HG03565 (cell line): Measurements from ENCODE around the gene DCXR.
A peak's percentile ranks its signal among the peaks of the same experiment; 100 is the strongest.

Experiments used
- ATAC-seq: cut with Tn5 transposase; IDR thresholded peaks from one replicate; pipeline ENCODE4 v1.9.1; 2021; ENCODE audit warnings: mild to moderate bottlenecking, moderate library complexity; ENCODE audit not compliant: unreplicated experiment

DCXR gene

DNA sequence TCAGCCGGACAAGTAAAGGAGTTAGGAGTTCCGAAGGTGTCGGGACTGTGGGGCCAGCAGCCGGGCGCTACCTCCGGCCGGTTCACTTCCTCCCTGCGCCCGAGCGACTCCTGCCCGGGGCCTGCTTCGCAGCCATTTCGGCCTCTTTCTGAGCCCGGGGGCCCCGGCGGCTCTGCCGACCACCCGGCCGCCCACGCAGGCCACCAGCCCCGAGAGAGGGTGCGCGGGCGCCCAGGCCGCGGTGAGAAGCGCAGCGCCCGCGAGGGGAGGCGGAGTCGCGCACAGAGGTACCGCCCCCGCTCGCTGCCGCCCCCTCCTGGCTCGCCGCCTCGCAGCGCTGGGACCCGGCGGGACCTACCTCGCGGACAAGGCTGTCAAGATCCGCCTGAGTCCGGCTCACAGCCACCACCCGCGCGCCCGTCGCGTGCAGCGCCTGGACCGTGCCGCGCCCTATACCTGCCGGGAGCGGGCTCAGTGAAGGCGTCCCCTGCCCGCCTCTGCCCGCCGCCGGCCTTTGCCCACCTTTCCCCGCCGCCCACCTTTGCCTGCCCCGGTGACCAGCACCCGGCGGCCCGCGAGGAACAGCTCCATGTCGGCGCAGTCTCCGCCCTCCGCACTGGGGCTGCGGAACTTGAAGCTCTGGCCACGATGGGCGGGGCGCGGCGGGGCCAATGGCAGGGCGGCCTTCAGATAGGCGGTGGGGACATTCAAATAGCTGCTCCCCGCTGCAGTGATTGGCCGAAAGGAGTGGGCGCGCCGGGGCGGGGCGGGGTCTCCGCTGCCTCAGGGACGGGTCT is at the start of gene DCXR:
Gene DCXR, minus strand, starts transcription at position 606 of the 797 bp plus-strand sequence. Its CDS starts 15 bp downstream, at position 591.
- peak; percentile 75 for ATAC-seq

DNA sequence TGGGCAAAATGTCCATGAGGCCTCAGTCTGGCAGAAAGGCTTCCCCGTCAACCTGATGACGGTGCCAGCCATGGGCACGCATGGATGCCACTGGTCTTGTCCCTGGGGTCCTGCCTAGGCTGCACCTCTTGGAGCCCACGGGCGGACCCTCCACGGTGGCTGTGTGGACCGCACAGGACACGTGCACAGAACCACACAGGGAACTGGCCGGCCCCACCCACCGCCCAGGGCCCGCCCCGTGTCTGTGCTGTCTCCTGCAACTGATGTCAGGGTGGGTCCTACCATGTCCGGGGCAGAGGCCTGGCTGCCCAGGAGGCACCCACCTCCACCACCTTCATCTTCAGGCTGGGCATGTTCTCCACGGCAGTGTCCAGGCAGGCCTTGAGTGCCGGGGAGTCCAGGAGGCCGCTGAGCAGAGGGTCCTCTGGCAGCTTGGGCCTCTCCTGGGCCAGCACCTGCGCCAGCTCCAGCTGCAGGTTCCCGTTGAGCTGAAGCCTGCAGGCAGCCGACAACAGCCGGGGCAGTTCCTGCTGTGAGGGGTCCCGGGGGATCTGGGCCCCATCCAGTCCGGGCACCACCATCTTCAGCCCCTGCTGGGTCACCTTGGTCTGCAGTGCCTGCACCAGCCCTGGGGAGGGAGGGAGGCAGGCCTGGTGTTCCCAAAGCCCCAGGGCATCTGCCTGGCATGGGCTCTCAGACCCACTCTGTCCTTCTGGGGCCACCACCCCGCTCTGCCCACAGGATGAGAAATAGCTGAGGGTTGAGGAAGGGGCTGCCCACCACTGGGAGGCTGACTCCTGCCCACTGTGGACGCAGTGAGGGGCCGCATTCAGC is 48.7 kb upstream of the DCXR start:
- no peak for ATAC-seq

DNA sequence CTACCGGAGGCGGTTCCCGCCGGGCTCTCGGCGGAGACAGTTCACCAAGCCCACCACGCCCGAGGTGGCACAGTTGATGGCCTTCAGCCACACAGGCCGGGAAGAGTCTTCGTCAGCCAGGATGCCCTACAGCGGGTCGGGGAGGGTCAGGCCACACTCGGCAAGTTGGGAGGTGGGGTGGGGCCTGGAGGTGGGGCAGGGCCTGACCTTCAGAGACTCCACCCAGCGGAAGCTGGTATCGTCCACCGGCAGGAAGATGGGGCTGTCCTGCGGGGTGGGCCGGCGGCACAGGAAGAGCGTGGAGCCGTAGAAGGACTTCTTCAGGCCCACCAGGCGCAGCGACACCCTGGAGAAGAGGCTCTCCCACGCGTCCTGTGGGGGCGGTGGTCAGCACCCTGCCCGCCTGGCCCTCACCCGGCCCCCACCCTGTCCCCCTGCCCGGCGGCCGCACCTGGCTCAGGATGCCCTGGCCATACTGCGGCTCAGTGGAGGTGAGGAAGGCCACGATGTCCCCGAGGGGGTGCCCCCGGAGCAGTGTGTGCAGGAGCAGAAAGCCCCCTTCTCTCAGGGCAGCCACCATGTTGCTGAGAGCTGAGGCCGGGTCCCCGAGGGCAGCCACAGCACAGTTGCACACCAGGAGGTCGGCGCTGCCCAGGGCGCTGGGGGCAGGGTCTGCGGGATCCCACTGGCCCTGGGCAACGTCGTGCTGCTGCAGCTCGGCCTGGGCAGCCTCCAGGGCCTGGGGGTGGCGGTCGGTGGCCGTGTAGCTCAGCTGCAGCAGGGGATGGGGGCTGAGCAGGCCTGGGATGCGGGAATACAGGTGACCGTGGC is 47.7 kb upstream of the DCXR start:
- no peak for ATAC-seq

DNA sequence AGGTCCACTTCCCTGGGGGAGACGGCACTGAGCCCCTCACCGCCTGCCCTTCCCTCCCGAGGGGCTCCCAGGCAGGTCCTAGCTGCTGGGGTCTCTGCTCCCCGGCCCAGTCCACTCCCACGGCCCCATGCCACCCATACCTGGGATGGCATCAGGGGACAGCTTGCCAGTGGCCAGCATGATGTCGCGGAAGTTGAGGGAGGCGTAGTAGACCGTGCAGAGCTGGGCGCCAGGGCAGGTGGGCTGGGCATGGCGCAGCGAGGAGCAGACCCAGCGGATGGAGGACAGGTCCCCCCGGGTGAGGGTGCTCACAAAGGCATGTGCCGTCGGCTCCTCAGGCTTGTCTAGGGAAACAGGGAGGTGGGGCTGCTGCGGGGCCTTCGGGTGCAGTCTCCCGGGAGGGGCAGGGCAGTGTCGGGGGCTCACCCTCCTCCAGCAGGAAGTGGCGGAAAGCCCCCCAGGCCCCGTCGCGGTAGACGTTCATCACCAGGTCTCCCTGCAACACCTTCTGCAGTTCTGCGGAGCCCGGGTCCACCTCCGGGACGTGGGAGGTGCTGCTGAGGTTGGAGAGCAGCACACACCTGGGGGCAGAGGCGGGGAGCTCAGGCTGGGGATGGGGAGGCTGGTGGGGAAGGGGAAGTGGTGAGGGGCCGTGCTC is 47.0 kb upstream of the DCXR start:
- no peak for ATAC-seq

DNA sequence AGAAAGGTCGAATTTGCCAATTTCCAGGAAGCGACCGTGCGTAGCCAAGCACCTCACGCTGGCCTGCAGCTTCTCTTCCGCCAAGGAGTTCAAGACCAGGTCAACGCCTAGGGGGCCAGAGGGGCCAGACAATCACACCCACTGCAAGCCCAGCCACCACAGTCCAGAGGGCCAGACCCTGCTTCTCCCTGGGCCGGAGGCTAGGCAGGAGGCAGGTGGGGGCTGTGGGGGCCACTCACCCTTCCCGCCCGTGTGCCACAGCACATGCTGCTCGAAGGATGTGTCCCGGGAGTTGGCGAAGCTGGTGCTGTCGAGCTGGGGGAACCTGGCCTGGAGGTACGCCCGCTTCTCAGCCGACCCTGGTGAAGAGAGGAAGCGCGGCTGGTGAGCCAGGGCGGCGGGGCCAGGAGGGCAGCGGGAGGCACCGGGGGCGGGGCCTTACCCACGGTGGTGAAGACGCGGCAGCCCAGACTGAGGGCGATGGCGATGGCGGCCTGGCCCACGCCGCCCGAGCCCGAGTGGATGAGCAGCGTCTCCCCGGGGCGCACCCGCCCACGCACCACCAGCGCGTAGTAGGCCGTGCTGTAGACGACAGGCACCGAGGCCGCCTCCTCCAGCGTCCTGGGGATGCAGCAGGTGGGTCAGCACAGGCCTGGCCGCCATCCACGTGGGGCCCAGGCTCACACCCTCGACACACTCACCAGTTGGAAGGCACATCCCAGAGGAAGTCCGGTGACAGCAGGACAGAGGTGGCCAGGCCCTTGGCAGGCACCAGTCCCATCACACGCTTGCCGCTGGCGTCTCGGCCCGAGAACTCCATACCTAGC is 46.2 kb upstream of the DCXR start:
- no peak for ATAC-seq

DNA sequence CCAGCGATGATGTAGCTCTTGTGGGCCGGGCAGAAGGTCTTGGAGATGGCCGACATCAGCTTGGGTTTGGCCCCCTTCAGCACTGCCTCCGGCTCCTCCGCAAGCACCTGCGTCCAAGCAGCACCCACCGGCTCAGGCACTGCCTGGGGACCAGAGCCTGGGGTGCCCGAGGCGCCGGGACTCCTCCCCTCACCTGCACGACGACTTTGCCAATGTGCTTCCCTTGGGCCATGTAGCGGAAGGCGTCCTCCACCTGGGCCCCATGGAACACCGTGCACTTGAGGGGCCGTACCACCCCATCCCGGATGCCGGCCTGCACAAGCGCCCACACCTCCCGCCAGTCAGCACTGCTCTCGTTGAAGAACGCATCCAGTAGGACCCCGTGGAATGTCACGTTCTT is 45.5 kb upstream of the DCXR start:
- ATAC-seq: no peak

DNA sequence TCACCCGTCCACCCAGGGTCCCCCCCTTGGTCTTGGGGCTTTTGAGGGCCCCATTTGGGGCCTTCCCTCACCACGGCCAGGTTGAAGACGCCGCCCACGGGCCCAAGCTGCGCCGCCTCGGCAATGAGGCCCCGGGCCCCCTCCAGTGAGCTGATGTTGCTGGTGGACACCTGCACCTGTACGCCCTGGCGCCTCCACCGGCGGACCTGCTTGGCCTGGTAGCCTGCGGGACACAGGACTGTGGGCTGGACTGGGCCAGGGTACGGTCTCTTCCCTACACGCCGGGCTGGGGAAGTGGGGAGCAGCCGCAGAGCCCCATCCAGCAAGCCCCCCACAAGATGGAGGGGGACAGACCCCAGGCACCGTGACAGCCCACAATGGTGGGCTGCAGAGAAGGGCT is 45.0 kb upstream of the DCXR start:
- no peak for ATAC-seq

DNA sequence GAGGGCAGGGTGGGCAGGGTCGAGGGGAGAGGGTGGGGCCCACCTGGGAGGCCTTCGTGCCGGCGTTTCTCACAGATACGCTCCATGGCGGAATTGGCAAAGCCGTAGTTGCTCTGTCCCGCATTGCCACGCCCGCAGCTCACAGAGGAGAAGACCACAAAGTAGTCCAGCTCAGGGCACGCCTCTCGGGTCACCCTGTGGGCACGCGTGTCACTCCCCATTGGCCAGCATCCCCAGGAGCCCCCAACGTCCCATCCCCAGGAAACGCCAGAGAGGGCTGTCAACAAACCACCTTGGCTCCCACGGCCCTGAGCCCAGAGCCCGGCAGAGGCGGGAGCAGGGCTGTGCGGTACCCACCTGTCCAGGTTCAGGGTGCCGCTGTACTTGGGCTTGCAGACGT is 44.5 kb upstream of the DCXR start:
- no peak for ATAC-seq

DNA sequence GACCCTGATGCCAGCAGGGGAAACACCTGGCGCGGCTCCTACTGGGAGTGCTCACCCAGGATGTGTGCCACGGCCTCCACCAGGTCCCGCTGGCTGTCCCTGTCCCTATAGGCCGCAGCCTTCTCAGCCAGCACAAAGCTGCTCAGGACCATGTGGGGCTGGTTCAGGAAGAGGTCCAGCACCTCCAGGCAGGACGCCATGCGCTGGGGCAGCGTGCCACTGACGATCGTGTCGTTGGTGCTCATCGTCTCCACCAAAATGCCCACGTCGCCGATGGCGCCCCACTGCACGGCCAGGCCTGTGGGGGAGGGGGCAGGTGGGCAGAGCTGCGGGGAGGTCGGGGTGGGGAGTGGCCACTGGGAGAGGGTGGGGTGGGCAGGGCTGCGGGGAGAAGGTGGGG is 44.0 kb upstream of the DCXR start:
- ATAC-seq: no peak

DNA sequence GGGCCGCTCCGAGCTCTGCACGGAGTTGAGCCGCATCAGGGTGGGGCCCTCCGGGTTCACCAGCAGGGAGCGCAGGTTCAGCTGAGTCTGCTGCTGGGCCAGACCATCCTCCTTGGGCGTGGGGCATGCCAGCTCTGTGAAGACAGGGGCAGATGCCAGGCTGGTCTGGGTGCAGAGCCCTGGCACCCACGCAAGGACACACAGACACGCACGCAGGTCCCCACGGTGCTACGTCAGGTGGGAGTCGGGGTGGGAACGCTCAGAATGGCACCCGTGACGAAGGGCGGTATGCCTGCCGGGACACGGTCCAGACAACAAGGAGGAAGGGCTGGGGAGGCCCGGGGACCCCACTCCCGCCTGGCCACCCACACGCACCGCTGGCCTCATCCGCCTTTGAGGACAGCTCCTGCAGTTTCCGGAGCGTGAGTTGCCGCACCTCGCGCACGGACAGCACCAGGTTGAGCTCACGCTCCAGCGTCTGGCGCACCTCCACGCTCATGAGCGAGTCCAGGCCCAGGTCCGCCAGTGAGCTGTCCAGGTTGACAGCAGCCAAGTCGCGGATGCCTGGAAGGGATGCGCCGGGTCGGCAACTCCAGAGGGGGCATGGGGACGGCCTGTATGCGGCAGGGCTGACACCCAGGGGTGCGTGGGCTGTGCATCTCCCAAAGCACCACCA is 43.4 kb upstream of the DCXR start:
- no peak for ATAC-seq

DNA sequence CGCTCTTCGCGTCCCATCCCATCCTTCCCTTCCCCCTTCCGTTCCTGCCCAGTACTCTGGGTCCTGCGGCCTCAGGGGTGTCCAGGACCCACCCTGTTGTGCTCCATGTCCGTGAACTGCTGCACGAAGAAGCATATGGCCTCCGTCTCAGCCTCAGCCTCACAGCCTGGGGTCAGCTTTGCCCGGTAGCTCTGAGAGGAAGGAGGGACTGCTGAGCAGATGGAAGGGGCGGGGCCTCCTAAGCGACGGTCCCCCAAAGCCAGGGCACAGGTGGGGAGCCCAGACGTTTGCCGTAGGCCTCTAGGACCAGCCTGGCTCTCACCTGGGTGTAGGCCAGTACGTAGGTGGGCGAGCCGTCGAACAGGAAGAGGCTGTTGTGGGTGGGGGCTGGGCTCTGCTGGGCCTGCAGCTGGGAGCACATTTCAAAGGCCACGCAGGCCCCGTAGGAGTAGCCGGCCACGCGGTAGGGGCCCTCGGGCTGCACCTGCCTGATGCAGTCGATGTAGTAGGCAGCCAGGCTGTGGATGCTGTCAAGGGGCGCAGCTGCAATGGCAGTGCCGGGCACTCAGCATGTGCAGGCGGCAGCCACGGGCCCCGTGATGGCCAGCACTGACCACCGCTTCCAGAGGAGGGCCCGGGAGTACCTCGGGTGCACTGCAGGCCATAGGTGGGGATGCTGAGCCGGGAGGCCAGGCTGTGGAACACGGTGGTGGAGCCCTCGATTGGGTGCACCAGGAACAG is 42.7 kb upstream of the DCXR start:
- no peak for ATAC-seq

DNA sequence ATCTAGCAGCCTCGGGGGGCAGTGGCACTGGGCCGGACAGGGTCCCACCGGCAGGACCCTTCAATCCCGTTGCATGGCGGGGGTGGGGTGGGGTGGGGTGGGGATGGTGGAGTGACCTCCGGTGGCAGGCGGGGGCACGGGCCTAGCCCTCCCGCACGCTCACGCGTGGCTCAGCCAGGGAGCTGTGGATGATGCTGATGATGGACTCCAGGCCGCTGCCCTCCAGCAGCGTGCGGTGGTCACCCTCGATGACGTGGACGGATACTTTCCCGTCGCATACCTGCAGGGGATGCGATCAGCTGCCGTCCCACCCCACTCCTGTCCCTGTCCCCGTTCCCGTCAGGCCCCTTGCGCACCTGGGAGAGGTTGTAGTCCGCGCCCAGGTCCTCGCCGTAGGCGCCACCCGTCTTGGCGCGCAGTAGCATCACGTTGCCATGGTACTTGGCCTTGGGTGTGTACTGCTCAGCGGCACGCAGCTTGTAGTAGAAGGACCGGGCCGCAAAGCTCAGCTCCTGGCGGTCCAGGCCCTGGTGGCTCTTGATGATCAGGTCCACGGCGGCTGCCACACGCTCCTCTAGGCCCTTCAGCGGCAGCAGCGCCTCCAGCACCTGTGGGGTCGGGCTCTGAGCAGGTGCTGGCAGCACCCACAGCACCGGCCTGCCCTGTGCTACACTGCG is 41.6 kb upstream of the DCXR start:
- no peak for ATAC-seq

DNA sequence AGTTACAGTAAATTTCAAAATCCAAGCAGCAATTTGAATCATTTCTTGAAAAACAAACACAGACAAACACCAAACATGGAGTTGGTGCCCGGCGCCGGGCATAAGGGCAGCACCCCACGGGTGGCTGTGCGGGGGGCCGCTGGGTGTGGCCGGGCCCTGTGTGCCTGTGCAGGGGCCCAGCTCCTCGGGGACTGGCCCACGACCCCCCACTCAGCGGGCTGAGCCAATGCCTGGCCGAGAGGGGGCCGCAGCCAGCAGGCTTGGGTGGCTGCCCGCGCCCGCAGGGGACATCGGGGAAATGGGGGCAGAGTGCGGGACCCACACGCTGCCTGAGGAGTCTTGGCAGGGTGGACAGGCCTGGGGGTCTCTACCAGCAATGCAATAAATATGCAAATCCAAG is 40.9 kb upstream of the DCXR start:
- ATAC-seq: no peak

DNA sequence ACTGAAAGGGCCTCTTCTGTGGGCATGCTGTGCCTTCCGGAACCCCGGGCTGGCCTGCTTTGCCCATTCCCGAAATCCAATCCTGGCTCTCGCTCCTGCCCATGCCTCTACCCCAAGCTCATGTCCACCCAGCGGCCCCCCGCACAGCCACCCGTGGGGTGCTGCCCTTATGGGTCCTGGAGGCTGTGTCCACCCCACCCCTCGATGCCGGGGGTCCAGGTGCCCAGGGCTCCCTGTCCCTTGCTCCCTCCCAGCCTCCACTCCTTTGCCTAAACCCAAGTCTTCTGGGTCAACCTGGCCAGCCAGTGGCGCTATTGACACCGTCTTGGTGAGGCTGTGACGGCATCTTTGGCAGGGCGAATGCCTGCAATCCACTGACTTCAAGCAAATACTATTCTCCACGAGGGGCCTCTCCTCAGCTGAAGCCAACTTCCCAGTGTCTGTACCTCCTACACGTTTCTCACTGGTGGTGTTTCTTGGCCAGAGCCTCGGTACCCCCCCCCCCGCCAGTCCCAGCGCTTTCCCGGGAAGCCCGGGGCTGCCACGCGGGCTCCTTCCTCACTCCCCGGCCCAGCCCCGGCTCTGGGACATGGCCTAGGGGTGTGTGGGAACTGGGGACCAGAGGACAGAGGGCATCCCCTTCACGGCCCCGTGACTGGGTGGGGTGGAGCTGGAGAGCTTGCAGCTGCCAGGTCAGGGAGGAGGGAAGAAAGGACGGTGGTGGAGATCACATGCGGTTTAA is 40.3 kb upstream of the DCXR start:
- ATAC-seq: no peak

DNA sequence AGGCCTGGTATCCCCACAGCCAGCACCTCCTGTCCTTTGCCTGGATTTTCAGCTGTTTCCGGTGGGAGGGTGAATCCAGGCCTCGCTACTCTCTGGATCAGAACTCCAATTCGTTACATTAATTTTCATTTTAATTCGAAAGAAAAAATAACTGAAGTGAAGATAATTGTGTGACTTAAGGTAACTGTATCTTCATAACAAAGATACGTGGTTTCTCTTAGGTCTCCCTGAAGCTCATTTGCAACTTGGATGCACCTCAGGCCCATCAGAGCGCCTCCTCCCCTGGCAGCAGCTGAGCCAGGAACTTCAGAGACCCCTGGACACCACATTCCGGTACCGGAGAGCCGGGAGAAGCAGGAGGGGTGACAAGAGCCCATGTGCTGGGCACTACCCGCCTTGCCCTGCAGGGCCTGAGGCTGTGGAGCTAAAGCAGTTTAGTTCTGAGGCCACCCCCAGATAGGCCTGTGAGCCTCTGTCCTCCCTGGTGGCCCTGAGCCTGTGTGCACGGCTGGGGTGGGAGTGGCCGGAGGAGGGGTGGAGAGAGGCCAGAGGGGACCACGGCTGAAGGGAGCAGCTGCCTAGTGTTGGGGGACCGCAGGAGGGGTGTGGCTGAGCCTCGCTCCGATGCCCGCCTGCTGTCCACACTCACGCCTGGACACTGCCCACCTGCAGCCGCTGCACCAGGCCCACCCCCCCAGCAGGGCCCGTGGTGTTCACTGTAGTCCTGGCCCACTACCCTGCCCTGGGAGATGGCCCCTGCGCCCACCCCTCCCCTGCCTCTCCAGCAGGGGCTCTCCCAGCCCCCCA is 39.5 kb upstream of the DCXR start:
- ATAC-seq: no peak

DNA sequence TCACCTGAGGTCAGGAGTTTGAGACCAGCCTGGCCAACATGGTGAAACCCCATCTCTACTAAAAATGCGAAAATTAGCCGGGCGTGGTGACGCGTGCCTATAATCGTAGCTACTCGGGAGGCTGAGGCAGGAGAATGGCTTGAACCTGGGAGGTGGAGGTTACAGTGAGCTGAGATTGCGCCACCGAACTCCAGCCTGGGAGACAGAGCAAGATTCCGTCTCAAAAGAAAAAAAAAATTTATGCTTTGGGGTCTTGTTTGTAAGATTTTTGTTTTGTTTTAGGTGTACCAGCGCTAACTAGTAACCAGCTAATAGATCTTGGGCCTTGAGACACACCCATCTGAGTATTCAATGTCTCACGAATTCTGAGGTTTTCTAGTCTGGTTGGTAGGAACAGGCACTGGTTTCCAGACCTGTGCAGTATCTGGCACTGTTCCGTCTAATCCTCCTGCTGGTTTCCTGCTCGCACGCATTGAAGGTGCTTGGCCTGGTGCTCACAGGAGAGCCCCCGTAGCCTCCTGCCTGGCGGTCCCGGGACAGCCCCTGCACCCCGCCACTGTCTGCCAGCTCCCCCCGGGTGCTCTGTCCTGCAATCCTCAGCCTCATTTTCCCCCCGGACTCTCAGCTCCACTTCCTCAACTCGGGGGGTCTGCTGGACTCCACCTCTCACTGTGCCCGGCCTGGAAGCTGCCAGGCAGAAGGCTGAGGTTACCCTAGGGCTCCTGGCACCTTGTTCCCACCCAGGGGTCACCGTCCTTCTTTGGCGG is 38.7 kb upstream of the DCXR start:
- ATAC-seq: no peak
